ENCODE data around the gene APBA2.

Gene APBA2

DNA sequence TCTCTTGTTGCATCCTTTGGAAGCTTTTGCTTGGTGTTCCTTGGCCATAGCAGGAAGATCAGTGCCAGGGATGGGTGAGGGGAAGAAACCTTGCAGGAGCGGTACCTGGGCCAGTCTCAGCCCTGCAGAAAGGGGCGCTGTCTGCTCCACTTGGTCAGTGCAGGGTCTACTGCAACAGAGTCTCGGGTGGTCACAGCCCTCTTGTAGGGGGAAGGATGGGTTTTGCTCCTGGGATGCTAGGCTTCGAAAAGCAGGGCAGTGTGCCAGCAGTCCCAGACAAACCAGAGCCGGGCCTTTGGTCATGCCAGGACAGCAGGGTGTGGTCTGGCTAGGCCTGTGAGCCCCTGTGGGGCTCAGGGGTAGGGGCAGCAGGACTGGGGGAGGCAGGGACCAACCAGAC lies 186.7 kb downstream of the APBA2 start:
- TF ChIP-seq, protein P1, sequence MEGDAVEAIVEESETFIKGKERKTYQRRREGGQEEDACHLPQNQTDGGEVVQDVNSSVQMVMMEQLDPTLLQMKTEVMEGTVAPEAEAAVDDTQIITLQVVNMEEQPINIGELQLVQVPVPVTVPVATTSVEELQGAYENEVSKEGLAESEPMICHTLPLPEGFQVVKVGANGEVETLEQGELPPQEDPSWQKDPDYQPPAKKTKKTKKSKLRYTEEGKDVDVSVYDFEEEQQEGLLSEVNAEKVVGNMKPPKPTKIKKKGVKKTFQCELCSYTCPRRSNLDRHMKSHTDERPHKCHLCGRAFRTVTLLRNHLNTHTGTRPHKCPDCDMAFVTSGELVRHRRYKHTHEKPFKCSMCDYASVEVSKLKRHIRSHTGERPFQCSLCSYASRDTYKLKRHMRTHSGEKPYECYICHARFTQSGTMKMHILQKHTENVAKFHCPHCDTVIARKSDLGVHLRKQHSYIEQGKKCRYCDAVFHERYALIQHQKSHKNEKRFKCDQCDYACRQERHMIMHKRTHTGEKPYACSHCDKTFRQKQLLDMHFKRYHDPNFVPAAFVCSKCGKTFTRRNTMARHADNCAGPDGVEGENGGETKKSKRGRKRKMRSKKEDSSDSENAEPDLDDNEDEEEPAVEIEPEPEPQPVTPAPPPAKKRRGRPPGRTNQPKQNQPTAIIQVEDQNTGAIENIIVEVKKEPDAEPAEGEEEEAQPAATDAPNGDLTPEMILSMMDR (IDR thresholded peaks at IDR 0.05; ENCODE audit: low read depth, low read length), result no peak
- DNase-seq (ENCODE audit: extremely low read depth, low read depth), result no peak

DNA sequence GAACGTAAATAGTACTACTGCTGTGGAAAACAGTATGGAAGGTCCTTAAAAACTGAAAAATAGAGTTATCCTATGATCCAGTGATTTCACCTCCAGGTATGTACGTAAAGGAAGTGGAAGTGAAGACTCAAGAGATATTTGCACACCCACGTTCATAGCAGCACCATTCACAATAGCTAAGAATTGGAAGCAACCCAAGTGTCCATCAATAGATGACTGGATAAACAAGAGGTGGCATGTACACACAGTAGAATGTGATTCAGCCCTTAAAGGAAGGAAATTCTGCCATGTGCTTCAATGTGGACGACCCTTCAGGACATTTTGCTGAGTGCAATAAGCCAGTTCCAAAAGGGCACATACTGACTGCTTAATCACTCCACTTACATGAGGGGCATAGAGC lies 188.3 kb downstream of the APBA2 start:
- no peak for DNase-seq (ENCODE audit: extremely low read depth, low read depth)
- TF ChIP-seq, protein P1 (IDR thresholded peaks at IDR 0.05; ENCODE audit: low read depth, low read length), result no peak

DNA sequence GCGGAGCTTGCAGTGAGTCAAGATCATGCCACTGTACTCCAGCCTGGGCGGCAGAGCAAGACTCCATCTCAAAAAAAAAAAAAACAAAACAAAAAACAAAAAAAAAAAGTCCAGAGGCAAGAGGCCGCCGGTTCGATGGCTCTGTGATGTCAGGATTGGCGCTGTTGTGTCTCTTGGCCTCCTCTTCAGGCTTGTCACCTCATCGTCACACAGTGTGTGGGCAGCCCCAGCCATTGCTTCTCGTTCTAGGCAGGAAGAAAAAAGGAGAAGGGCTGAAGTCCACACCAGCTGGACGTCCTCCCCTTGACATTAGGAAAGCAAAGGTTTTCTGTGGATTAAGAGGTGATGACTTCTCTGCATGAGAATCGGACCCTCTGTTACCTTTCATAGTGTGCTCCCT lies 192.8 kb downstream of the APBA2 start:
- no peak for DNase-seq (ENCODE audit: extremely low read depth, low read depth)
- TF ChIP-seq, protein P1 (IDR thresholded peaks at IDR 0.05; ENCODE audit: low read depth, low read length), result no peak

DNA sequence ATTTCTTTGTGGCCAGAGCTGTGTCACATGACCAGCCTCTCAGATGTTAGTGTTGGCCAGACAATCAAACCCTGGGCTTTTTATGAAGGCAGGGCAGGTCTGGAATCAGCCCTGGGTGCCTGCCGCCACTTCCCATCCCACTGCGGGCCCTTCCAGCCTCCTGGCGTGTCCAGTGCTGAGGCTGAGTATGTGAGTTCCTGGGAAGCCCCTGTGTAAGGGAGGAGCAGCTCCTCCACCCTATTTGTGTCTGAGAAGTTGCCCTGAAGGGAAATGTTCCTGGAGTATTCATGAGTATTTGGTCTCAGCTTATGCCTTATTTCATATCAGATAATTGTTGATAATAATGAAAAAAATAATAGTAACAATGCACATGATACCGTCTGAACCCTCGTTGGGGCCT lies 193.7 kb downstream of the APBA2 start:
- no peak for DNase-seq (ENCODE audit: extremely low read depth, low read depth)
- TF ChIP-seq, protein P1 (IDR thresholded peaks at IDR 0.05; ENCODE audit: low read depth, low read length), result no peak

DNA sequence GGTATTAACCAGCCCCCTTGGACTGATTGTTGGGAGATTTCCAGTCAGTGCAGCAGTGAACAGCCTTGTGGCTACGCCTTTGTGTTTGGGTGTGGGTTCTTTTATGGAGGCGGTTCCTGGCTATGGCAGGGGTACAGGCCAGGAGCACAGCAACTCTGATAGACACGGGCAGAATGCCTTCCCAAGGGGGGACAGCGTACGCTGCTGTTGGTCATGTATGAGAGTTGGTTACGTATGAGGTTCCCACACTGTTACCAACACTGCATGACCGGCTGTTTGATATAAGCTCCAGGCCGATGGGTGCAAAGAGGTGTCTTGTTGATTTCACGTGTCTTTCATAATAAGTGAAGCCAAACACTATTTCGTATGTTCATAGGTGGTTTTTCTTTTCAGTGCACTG lies 196.0 kb downstream of the APBA2 start:
- DNase-seq (ENCODE audit: extremely low read depth, low read depth), result no peak

DNA sequence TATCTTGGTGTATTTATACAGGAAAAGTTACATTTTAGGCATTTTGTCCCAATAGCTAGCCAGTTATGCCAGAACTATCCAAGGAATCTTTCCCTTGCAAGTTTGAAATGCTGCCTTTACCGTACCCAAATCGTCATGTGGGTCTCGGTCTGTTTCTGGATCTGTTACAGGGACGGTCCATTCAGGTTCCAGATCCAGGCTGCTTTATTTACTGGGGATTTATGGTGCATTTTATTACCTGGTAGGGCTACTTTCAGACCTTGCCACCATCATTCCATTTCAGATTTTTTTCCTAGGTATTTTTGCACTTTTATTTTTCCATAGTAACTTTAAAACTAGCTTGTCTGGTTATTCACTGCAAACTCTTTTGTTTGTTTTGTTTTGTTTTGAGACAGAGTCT lies 197.4 kb downstream of the APBA2 start:
- TF ChIP-seq, protein P1 (IDR thresholded peaks at IDR 0.05; ENCODE audit: low read depth, low read length), result no peak
- DNase-seq (ENCODE audit: extremely low read depth, low read depth), result no peak

More for the DNA sequence above, 196.0 kb downstream of the APBA2 start:
- TF ChIP-seq, protein P1 (IDR thresholded peaks at IDR 0.05; ENCODE audit: low read depth, low read length), result no peak

DNA sequence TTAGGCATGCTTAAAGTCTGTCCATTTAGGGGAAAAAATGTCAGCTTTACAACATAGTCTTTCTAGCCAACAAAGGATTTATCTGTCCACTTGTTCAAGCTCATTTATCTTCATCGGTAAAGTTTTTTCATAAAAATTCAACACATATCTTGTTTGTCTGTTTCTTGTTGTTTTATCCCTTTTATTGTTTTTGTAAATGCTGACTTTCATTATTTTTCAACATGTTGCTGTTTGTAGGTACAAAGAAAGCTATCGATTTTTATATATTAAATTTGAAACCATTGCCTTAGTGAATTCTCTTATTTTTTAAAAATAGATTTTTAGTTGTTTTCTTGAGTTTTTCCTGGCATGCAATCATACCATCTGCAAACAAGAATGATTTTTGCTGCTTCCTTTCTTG lies 198.1 kb downstream of the APBA2 start:
- no peak for DNase-seq (ENCODE audit: extremely low read depth, low read depth)
- TF ChIP-seq, protein P1 (IDR thresholded peaks at IDR 0.05; ENCODE audit: low read depth, low read length), result no peak

Data from AG09319 (cell line).